ENCODE results near the gene UBAP2L. TPM values are rescaled to one million over a fixed set of nuclear protein-coding genes. Genes with fewer than 3 reads are reported as not detected.
"Not testable (repeated sequence)": the region's sequence is repeated elsewhere in the genome, so short reads cannot be mapped to it uniquely, and the experiment has no call there.

The UBAP2L gene
- total and polyA plus RNA-seq, 10 of the 15 experiments (the other 5 are each of a cell fraction or from before 2014, with no cell fraction given) = 49.9 to 198 (median 152) TPM

GRCh38 chr1:154306151-154306550, 85.4 kb downstream of the UBAP2L start:
- Histone ChIP-seq H3K27me3 (replicated peaks in 1 of 2; ENCODE audit: control insufficient read depth in 2 of 2, insufficient read depth in 2 of 2, low read length in 1 of 2) (no peaks in the 10 kb centered on the region), H3K36me3 (ENCODE audit: control insufficient read depth in 2 of 2, insufficient read depth in 2 of 2, low read length in 1 of 2) (no peaks in the 10 kb centered on the region), H3K4me3 (no peak overlapping the region), H3K27ac (ENCODE audit: control insufficient read depth, insufficient read depth) (no peak overlapping the region), H2AFZ (ENCODE audit: control insufficient read depth, low read depth, low read length) (no peak overlapping the region; the same call in 1 of the 2 replicates), H3K4me1 (ENCODE audit: control insufficient read depth, insufficient read depth, low read length) (no peaks in the 10 kb centered on the region), H3K4me2 (ENCODE audit: control insufficient read depth, insufficient read depth) (no peak overlapping the region), H3K9me3 (replicated peaks; ENCODE audit: control insufficient read depth, insufficient read depth, low read length) (no peaks in the 10 kb centered on the region; the same call in 1 of the 3 replicates), H3K79me2 (ENCODE audit: control insufficient read depth, insufficient read depth, low read length) (no peaks in the 10 kb centered on the region), H4K20me1 (ENCODE audit: control insufficient read depth, insufficient read depth) (no peaks in the 10 kb centered on the region), H3K9ac (ENCODE audit: control insufficient read depth, insufficient read depth, low read length) (no peak overlapping the region)
- POLR2A ChIA-PET = interaction anchor here (0.5 to 1.7 kb wide), 2 partner anchors 22 to 67 kb away, joined by 3 to 4 read pairs; no protein-coding TSS in a partner anchor
- CTCF ChIA-PET = interaction anchor here (0.8 to 2.3 kb wide), 4 partner anchors 12 to 953 kb away, joined by 3 to 10 read pairs (median 3); no protein-coding TSS in a partner anchor
- no peak for ATAC-seq
- no TSS peak for BruUV-seq (replicated peaks)
- RAD21 ChIA-PET (ENCODE audit: unreplicated experiment) = interaction anchor here (1.1 kb wide), 1 partner anchor 191 kb away, joined by 3 read pairs; no protein-coding TSS in a partner anchor
- in situ Hi-C loops (cut with MboI) (no loop called here), intact Hi-C loops (cut with micrococcal nuclease; ENCODE audit: unreplicated experiment) (no loop called here)
- no peak for DNase-seq (ENCODE audit: low read depth, low spot score)
- 96% methylated on average over 3 of the region's 3 CpGs for WGBS (ENCODE audit: insufficient coverage, insufficient replicate concordance, low lambda C conversion rate, missing lambda C conversion rate)
- SMC1A ChIA-PET (ENCODE audit: uncharacterized antibody, unreplicated experiment) = interaction anchor here (1.2 to 1.8 kb wide), 2 partner anchors 9 to 107 kb away, joined by 5 read pairs; no protein-coding TSS in a partner anchor
- FAIRE-seq = no peak
- no peak for TF ChIP-seq PML (IDR thresholded peaks at IDR 0.05; ENCODE audit: low read length)
- TF ChIP-seq ASH2L (IDR thresholded peaks at IDR 0.05; ENCODE audit: borderline replicate concordance, low read depth) = no peak
- TF ChIP-seq BHLHE40 (IDR thresholded peaks at IDR 0.05; ENCODE audit: borderline replicate concordance in 1 of 2, low read depth in 2 of 2, low read length in 1 of 2) = no peak
- TF ChIP-seq GABPA (IDR thresholded peaks at IDR 0.05; ENCODE audit: low read depth) = no peak
- no peak for TF ChIP-seq EZH2 (IDR thresholded peaks at IDR 0.05; ENCODE audit: borderline replicate concordance, control insufficient read depth, low read depth, low read length)

GRCh38 chr1:154307670-154308270, 87.0 kb downstream of the UBAP2L start:
- ATAC-seq; H3K4me2 ChIP-seq (ENCODE audit: control insufficient read depth, insufficient read depth); in situ Hi-C loops (cut with MboI); H3K36me3 ChIP-seq (ENCODE audit: control insufficient read depth in 2 of 2, insufficient read depth in 2 of 2, low read length in 1 of 2); H3K4me3 ChIP-seq; H4K20me1 ChIP-seq (ENCODE audit: control insufficient read depth, insufficient read depth); H3K9ac ChIP-seq (ENCODE audit: control insufficient read depth, insufficient read depth, low read length); H3K79me2 ChIP-seq (ENCODE audit: control insufficient read depth, insufficient read depth, low read length); H3K4me1 ChIP-seq (ENCODE audit: control insufficient read depth, insufficient read depth, low read length); intact Hi-C loops (cut with micrococcal nuclease; ENCODE audit: unreplicated experiment); H3K27me3 ChIP-seq (replicated peaks in 1 of 2; ENCODE audit: control insufficient read depth in 2 of 2, insufficient read depth in 2 of 2, low read length in 1 of 2); DNase-seq (ENCODE audit: low read depth, low spot score); H3K9me3 ChIP-seq (replicated peaks; ENCODE audit: control insufficient read depth, insufficient read depth, low read length); BruUV-seq (replicated peaks); H3K27ac ChIP-seq (ENCODE audit: control insufficient read depth, insufficient read depth); FAIRE-seq: not testable (repeated sequence)
- ChIA-PET POLR2A (interaction anchor here (0.7 kb wide), 2 partner anchors 16 to 79 kb away, joined by 3 read pairs; no protein-coding TSS in a partner anchor), RAD21 (ENCODE audit: unreplicated experiment) (interaction anchor here (0.6 kb wide), 1 partner anchor 131 kb away, joined by 3 read pairs; no protein-coding TSS in a partner anchor), CTCF (interaction anchor here (0.6 kb wide), 1 partner anchor 9 kb away, joined by 3 read pairs; no protein-coding TSS in a partner anchor), SMC1A (ENCODE audit: uncharacterized antibody, unreplicated experiment) (interaction anchor here (1.4 kb wide), 1 partner anchor 130 kb away, joined by 3 read pairs; no protein-coding TSS in a partner anchor)
- whole genome bisulfite sequencing (ENCODE audit: insufficient coverage, insufficient replicate concordance, low lambda C conversion rate, missing lambda C conversion rate) = 2% methylated on average over 4 of the region's 4 CpGs
- H2AFZ ChIP-seq (ENCODE audit: control insufficient read depth, low read depth, low read length) = peak overlapping the region; percentile 29
- TF ChIP-seq NFYB (IDR thresholded peaks at IDR 0.05; ENCODE audit: insufficient read depth, low read depth, low read length) = 0 out of 2 replicates have a peak, but pooled peaks have one; percentile 14

GRCh38 chr1:154309136-154309535, 88.4 kb downstream of the UBAP2L start:
- CTCF ChIA-PET; H3K4me2 ChIP-seq (ENCODE audit: control insufficient read depth, insufficient read depth); H3K9ac ChIP-seq (ENCODE audit: control insufficient read depth, insufficient read depth, low read length); H3K79me2 ChIP-seq (ENCODE audit: control insufficient read depth, insufficient read depth, low read length); H3K9me3 ChIP-seq (replicated peaks; ENCODE audit: control insufficient read depth, insufficient read depth, low read length); ATAC-seq; POLR2A ChIA-PET; H4K20me1 ChIP-seq (ENCODE audit: control insufficient read depth, insufficient read depth); H3K27ac ChIP-seq (ENCODE audit: control insufficient read depth, insufficient read depth); FAIRE-seq; H3K36me3 ChIP-seq (ENCODE audit: control insufficient read depth in 2 of 2, insufficient read depth in 2 of 2, low read length in 1 of 2); RAD21 ChIA-PET (ENCODE audit: unreplicated experiment); SMC1A ChIA-PET (ENCODE audit: uncharacterized antibody, unreplicated experiment); H2AFZ ChIP-seq (ENCODE audit: control insufficient read depth, low read depth, low read length); DNase-seq (ENCODE audit: low read depth, low spot score); in situ Hi-C loops (cut with MboI); H3K4me3 ChIP-seq; BruUV-seq (replicated peaks); H3K27me3 ChIP-seq (replicated peaks in 1 of 2; ENCODE audit: control insufficient read depth in 2 of 2, insufficient read depth in 2 of 2, low read length in 1 of 2); H3K4me1 ChIP-seq (ENCODE audit: control insufficient read depth, insufficient read depth, low read length); intact Hi-C loops (cut with micrococcal nuclease; ENCODE audit: unreplicated experiment): not testable (repeated sequence)
- 76% methylated on average over 7 of the region's 7 CpGs for WGBS (ENCODE audit: insufficient coverage, insufficient replicate concordance, low lambda C conversion rate, missing lambda C conversion rate)
